Heart left ventricle (tissue), 13 donors: Measurements from ENCODE around the gene C4orf46.

Experiments used
- CTCF ChIP-seq, 12 donors: fragments of 200-600 bp; sonication (generic) in 4 of 12; IDR thresholded peaks; one replicate each; pipeline versions ENCODE4 v1.5.0 to v1.8.0; 2018 to 2022; ENCODE audit warnings: antibody characterized with exemption in 12 of 12, mild to moderate bottlenecking in 5 of 12
- POLR2A ChIP-seq, 2 donors: fragments of 450-650 bp; IDR thresholded peaks; one replicate each; pipeline ENCODE4 v1.6.1; 2017; ENCODE audit warnings: antibody characterized with exemption in 2 of 2, mild to moderate bottlenecking in 2 of 2, moderate library complexity in 2 of 2
- donor health status: ischemic (EF 13 %, LVEDD 7.1; RV severe dilation, severe dysfunction).
- donor health status: DM: no; HTN: yes; CAD: no.
- donor health status: DM: no; HTN: no; CAD: no.
- donor health status: ischemic (EF 25% LVEDD 6.9; RV normal size, moderate dysfunction).
- donor health status: ischemic (EF 25% LVEDD 5.7; RV mildly dilated, moderate dysfunction).
- donor health status: ischemic (EF 35%, LVEDD 5.7; RV mildly dilated, moderate dysfunction).
- donor health status: nonischemic (EF 11% LVEDD 7.7; RV severe dilation, severe dysfunction).
- donor health status: DM: yes; HTN: yes; CAD: no.
- donor health status: PGD.
- donor health status: ischemic (EF 29% LVEDD 5.4; RV normal size, mild dysfunction).
- donor health status: nonischemic (EF 23%, LVEDD 6.1; RV moderate dilation, normal function).

GRCh38 chr4:158714937-158715336, 43.2 kb upstream of the C4orf46 start:
- TF ChIP-seq CTCF (IDR thresholded peaks at IDR 0.05) (no peak), POLR2A (IDR thresholded peaks at IDR 0.05) (no peak)
